HG03196 (cell line): ENCODE results near the gene PIK3CD.
"Not testable (repeated sequence)": the region's sequence is repeated elsewhere in the genome, so short reads cannot be mapped to it uniquely, and the experiment has no call there.

ENCODE experiments used
- ATAC-seq: cut with Tn5 transposase; IDR thresholded peaks from one replicate; pipeline ENCODE4 v1.9.1; 2021; ENCODE audit not compliant: unreplicated experiment

PIK3CD gene

GRCh38 chr1:9731051-9731537 is 79.6 kb downstream of the PIK3CD start:
- no peak for ATAC-seq

- ATAC-seq = no peak
Measured at GRCh38 chr1:9731561-9731960, 80.0 kb downstream of the PIK3CD start.

GRCh38 chr1:9732123-9732971 is 80.8 kb downstream of the PIK3CD start:
- no peak for ATAC-seq

- ATAC-seq = no peak
Measured at GRCh38 chr1:9733160-9733789, 81.7 kb downstream of the PIK3CD start.

GRCh38 chr1:9735800-9736199 is 84.3 kb downstream of the PIK3CD start:
- no peak for ATAC-seq

GRCh38 chr1:9736241-9736640 is 84.7 kb downstream of the PIK3CD start:
- ATAC-seq = no peak

GRCh38 chr1:9737057-9737456 is 85.5 kb downstream of the PIK3CD start:
- no peak for ATAC-seq

GRCh38 chr1:9737671-9738070 is 86.1 kb downstream of the PIK3CD start:
- no peak for ATAC-seq

- no peak for ATAC-seq
Measured at GRCh38 chr1:9744106-9744799, 92.7 kb downstream of the PIK3CD start.

- ATAC-seq = no peak
Measured at GRCh38 chr1:9746211-9746610, 94.7 kb downstream of the PIK3CD start.

GRCh38 chr1:9746651-9747050 is 95.1 kb downstream of the PIK3CD start:
- ATAC-seq = no peak

GRCh38 chr1:9748391-9748790 is 96.9 kb downstream of the PIK3CD start:
- ATAC-seq = not testable (repeated sequence)

- no peak for ATAC-seq
Measured at GRCh38 chr1:9749361-9749760, 97.8 kb downstream of the PIK3CD start.

GRCh38 chr1:9751971-9752370 is 100.4 kb downstream of the PIK3CD start:
- ATAC-seq = no peak

GRCh38 chr1:9753121-9753531 is 101.6 kb downstream of the PIK3CD start:
- no peak for ATAC-seq

- no peak for ATAC-seq
Measured at GRCh38 chr1:9755441-9755995, 104.0 kb downstream of the PIK3CD start.

- ATAC-seq = no peak
Measured at GRCh38 chr1:9758559-9759121, 107.1 kb downstream of the PIK3CD start.

GRCh38 chr1:9759939-9760338 is 108.4 kb downstream of the PIK3CD start:
- ATAC-seq = no peak

- no peak for ATAC-seq
Measured at GRCh38 chr1:9760824-9761223, 109.3 kb downstream of the PIK3CD start.

- ATAC-seq = no peak
Measured at GRCh38 chr1:9761855-9762254, 110.3 kb downstream of the PIK3CD start.

- ATAC-seq = not testable (repeated sequence)
Measured at GRCh38 chr1:9762446-9762845, 110.9 kb downstream of the PIK3CD start.
